T-helper 17 cell (primary cell): Measurements from ENCODE around the gene KRT27. TPM values are rescaled to one million over a fixed set of nuclear protein-coding genes. Genes with fewer than 3 reads are reported as not detected.
"Not testable (repeated sequence)": the region's sequence is repeated elsewhere in the genome, so short reads cannot be mapped to it uniquely, and the experiment has no call there.

Source experiments
- ATAC-seq: fragments of 150-1000 bp; cut with Tn5 transposase; 2 replicates; pipeline ENCODE4 v1.10.0; 2021; ENCODE audit warnings: mild to moderate bottlenecking, moderate library complexity
- DNase-seq, 3 donors: peaks; one replicate each; pipeline versions ENCODE4 v3.0.0 to v3.0.0-alpha.2; 2020 to 2021
- H3K9me3 ChIP-seq: one replicate; pipeline ENCODE4 v1.7.0; 2013; ENCODE audit warnings: low read length, mild to moderate bottlenecking; ENCODE audit not compliant: control insufficient read depth, poor library complexity, severe bottlenecking
- H3K27ac Mint-ChIP-seq: one replicate; pipeline ENCODE4 v1.8.0; 2022; ENCODE audit warnings: mild to moderate bottlenecking, moderate library complexity, mixed read lengths
- H3K27me3 Mint-ChIP-seq: one replicate; pipeline ENCODE4 v1.8.0; 2022; ENCODE audit warnings: mixed read lengths
- H3K36me3 Mint-ChIP-seq: one replicate; pipeline ENCODE4 v1.8.0; 2022; ENCODE audit warnings: low read depth, mixed read lengths
- H3K4me1 Mint-ChIP-seq: one replicate; pipeline ENCODE4 v1.8.0; 2022; ENCODE audit warnings: mild to moderate bottlenecking, mixed read lengths
- H3K4me3 Mint-ChIP-seq: one replicate; pipeline ENCODE4 v1.8.0; 2022; ENCODE audit warnings: mild to moderate bottlenecking, moderate library complexity, mixed read lengths
- total RNA-seq, 4 donors: library from RNA in 2 of 4; stranded (reverse) in 2 of 4; gene quantifications; one replicate each; pipeline ENCODE4 v1.2.3 and lab custom pipeline; 2022 to 2026

KRT27 gene
- total RNA-seq, 2 donors from 2014 or later: not detected

GRCh38 chr17:40818733-40819527 lies 36.6 kb upstream of the KRT27 start:
- peaks cover 16% of the 10 kb centered on the region for H3K27me3 Mint-ChIP-seq

GRCh38 chr17:40818343-40818732 lies 36.0 kb upstream of the KRT27 start:
- DNase-seq: no peak
- Mint-ChIP-seq H3K27me3 (peaks cover 21% of the 10 kb centered on the region), H3K27ac (peak overlapping the region; percentile 91), H3K4me3 (peak overlapping the region; percentile 89), H3K4me1 (peaks cover 4% of the 10 kb centered on the region), H3K36me3 (peaks cover 5% of the 10 kb centered on the region)
- peak; percentile 7 for ATAC-seq
- H3K9me3 ChIP-seq: no peaks in the 10 kb centered on the region

More at GRCh38 chr17:40818733-40819527, 36.6 kb upstream of the KRT27 start:
- peaks cover 5% of the 10 kb centered on the region for H3K36me3 Mint-ChIP-seq
- peak overlapping the region; percentile 89 for H3K4me3 Mint-ChIP-seq
- H3K27ac Mint-ChIP-seq: peak overlapping the region; percentile 91
- ATAC-seq (peak; percentile 89), DNase-seq (peak; percentile 76 to 79 (median 78))
- H3K4me1 Mint-ChIP-seq: peaks cover 4% of the 10 kb centered on the region
- no peaks in the 10 kb centered on the region for H3K9me3 ChIP-seq

GRCh38 chr17:40817103-40817682 lies 34.8 kb upstream of the KRT27 start:
- H3K4me1 Mint-ChIP-seq: peaks cover 4% of the 10 kb centered on the region
- no peak for ATAC-seq

GRCh38 chr17:40816569-40816968 lies 34.2 kb upstream of the KRT27 start:
- H3K4me1 Mint-ChIP-seq: peaks cover 4% of the 10 kb centered on the region
- ATAC-seq (no peak), DNase-seq (no peak)
- no peak overlapping the region for H3K4me3 Mint-ChIP-seq
- peaks cover 37% of the 10 kb centered on the region for H3K27me3 Mint-ChIP-seq
- peaks cover 5% of the 10 kb centered on the region for H3K36me3 Mint-ChIP-seq
- H3K9me3 ChIP-seq: no peaks in the 10 kb centered on the region
- no peak overlapping the region for H3K27ac Mint-ChIP-seq

More at GRCh38 chr17:40817103-40817682, 34.8 kb upstream of the KRT27 start:
- H3K9me3 ChIP-seq: no peaks in the 10 kb centered on the region
- Mint-ChIP-seq H3K4me3 (peak overlapping the region; percentile 53), H3K27ac (peak overlapping the region; percentile 91), H3K27me3 (peaks cover 31% of the 10 kb centered on the region), H3K36me3 (peaks cover 5% of the 10 kb centered on the region)
- DNase-seq: no peak

- Mint-ChIP-seq H3K27me3 (peaks cover 44% of the 10 kb centered on the region), H3K36me3 (peaks cover 7% of the 10 kb centered on the region), H3K27ac (no peak overlapping the region), H3K4me1 (peaks cover 4% of the 10 kb centered on the region), H3K4me3 (no peak overlapping the region)
- ATAC-seq: no peak
- no peaks in the 10 kb centered on the region for H3K9me3 ChIP-seq
- no peak for DNase-seq
Measured at GRCh38 chr17:40815381-40815780, 33.0 kb upstream of the KRT27 start.

GRCh38 chr17:40814657-40815056 lies 32.3 kb upstream of the KRT27 start:
- not testable (repeated sequence) for H3K27ac Mint-ChIP-seq, DNase-seq, H3K4me1 Mint-ChIP-seq, H3K36me3 Mint-ChIP-seq, H3K4me3 Mint-ChIP-seq, H3K9me3 ChIP-seq, ATAC-seq
- H3K27me3 Mint-ChIP-seq: peaks cover 47% of the 10 kb centered on the region

- Mint-ChIP-seq H3K4me1 (peaks cover 4% of the 10 kb centered on the region), H3K4me3 (no peak overlapping the region), H3K27me3 (peaks cover 50% of the 10 kb centered on the region), H3K36me3 (peaks cover 7% of the 10 kb centered on the region), H3K27ac (no peak overlapping the region)
- ATAC-seq (no peak), DNase-seq (no peak)
- no peaks in the 10 kb centered on the region for H3K9me3 ChIP-seq
Measured at GRCh38 chr17:40813804-40814203, 31.5 kb upstream of the KRT27 start.

GRCh38 chr17:40812639-40813038 lies 30.3 kb upstream of the KRT27 start:
- peaks cover 61% of the 10 kb centered on the region for H3K27me3 Mint-ChIP-seq
- peaks cover 5% of the 10 kb centered on the region for H3K36me3 Mint-ChIP-seq
- H3K9me3 ChIP-seq: no peaks in the 10 kb centered on the region

GRCh38 chr17:40810494-40810893 lies 28.1 kb upstream of the KRT27 start:
- DNase-seq (no peak), ATAC-seq (no peak)
- H3K9me3 ChIP-seq: no peaks in the 10 kb centered on the region
- H3K27me3 Mint-ChIP-seq: peaks cover 83% of the 10 kb centered on the region
- H3K4me1 Mint-ChIP-seq: no peaks in the 10 kb centered on the region
- H3K27ac Mint-ChIP-seq: no peak overlapping the region
- H3K36me3 Mint-ChIP-seq: peaks cover 2% of the 10 kb centered on the region
- H3K4me3 Mint-ChIP-seq: no peak overlapping the region

More at GRCh38 chr17:40812639-40813038, 30.3 kb upstream of the KRT27 start:
- Mint-ChIP-seq H3K27ac (no peak overlapping the region), H3K4me3 (no peak overlapping the region), H3K4me1 (no peaks in the 10 kb centered on the region)
- ATAC-seq: no peak
- no peak for DNase-seq

- H3K27me3 Mint-ChIP-seq: peaks cover 89% of the 10 kb centered on the region
- ATAC-seq (no peak), DNase-seq (no peak)
- H3K4me1 Mint-ChIP-seq: no peaks in the 10 kb centered on the region
- H3K4me3 Mint-ChIP-seq: no peak overlapping the region
- peaks cover 7% of the 10 kb centered on the region for H3K36me3 Mint-ChIP-seq
- no peaks in the 10 kb centered on the region for H3K9me3 ChIP-seq
- no peak overlapping the region for H3K27ac Mint-ChIP-seq
Measured at GRCh38 chr17:40809721-40810421, 27.5 kb upstream of the KRT27 start.

GRCh38 chr17:40806131-40806530 lies 23.8 kb upstream of the KRT27 start:
- ATAC-seq (no peak), DNase-seq (no peak)
- no peaks in the 10 kb centered on the region for H3K9me3 ChIP-seq
- Mint-ChIP-seq H3K4me1 (peaks cover 3% of the 10 kb centered on the region), H3K36me3 (peaks cover 5% of the 10 kb centered on the region), H3K4me3 (no peak overlapping the region), H3K27me3 (peaks cover 70% of the 10 kb centered on the region), H3K27ac (no peak overlapping the region)

GRCh38 chr17:40803617-40804082 lies 21.3 kb upstream of the KRT27 start:
- peak; percentile 85 for ATAC-seq
- H3K36me3 Mint-ChIP-seq: peaks cover 5% of the 10 kb centered on the region
- peaks cover 3% of the 10 kb centered on the region for H3K4me1 Mint-ChIP-seq
- H3K27ac Mint-ChIP-seq: no peak overlapping the region
- no peak overlapping the region for H3K4me3 Mint-ChIP-seq
- H3K27me3 Mint-ChIP-seq: peaks cover 60% of the 10 kb centered on the region
- peak; percentile 50 to 65 (median 53) for DNase-seq
- H3K9me3 ChIP-seq: no peaks in the 10 kb centered on the region

GRCh38 chr17:40801157-40801556 lies 18.8 kb upstream of the KRT27 start:
- H3K36me3 Mint-ChIP-seq: peaks cover 8% of the 10 kb centered on the region
- peaks cover 55% of the 10 kb centered on the region for H3K27me3 Mint-ChIP-seq
- ATAC-seq (no peak), DNase-seq (no peak)
- no peak overlapping the region for H3K27ac Mint-ChIP-seq
- H3K9me3 ChIP-seq: no peaks in the 10 kb centered on the region
- no peak overlapping the region for H3K4me3 Mint-ChIP-seq
- H3K4me1 Mint-ChIP-seq: peaks cover 3% of the 10 kb centered on the region
